ENCODE results near the gene PLEKHA7.

The PLEKHA7 gene

GRCh38 chr11:16770016-16770415 lies 244.2 kb downstream of the PLEKHA7 start:
- TF ChIP-seq TAF1 (IDR thresholded peaks at IDR 0.05; ENCODE audit: borderline replicate concordance, insufficient read depth, low read length) (no peak), POLR2AphosphoS5 (IDR thresholded peaks at IDR 0.05; ENCODE audit: low read depth, low read length) (no peak), SIN3A (IDR thresholded peaks at IDR 0.05; ENCODE audit: borderline replicate concordance, insufficient read depth, low read length) (no peak), FOXP2 (optimal IDR thresholded peaks at IDR 0.05; ENCODE audit: borderline replicate concordance, extremely low read depth, extremely low read length, insufficient read depth) (no peak)
- TF ChIP-seq, protein P1, sequence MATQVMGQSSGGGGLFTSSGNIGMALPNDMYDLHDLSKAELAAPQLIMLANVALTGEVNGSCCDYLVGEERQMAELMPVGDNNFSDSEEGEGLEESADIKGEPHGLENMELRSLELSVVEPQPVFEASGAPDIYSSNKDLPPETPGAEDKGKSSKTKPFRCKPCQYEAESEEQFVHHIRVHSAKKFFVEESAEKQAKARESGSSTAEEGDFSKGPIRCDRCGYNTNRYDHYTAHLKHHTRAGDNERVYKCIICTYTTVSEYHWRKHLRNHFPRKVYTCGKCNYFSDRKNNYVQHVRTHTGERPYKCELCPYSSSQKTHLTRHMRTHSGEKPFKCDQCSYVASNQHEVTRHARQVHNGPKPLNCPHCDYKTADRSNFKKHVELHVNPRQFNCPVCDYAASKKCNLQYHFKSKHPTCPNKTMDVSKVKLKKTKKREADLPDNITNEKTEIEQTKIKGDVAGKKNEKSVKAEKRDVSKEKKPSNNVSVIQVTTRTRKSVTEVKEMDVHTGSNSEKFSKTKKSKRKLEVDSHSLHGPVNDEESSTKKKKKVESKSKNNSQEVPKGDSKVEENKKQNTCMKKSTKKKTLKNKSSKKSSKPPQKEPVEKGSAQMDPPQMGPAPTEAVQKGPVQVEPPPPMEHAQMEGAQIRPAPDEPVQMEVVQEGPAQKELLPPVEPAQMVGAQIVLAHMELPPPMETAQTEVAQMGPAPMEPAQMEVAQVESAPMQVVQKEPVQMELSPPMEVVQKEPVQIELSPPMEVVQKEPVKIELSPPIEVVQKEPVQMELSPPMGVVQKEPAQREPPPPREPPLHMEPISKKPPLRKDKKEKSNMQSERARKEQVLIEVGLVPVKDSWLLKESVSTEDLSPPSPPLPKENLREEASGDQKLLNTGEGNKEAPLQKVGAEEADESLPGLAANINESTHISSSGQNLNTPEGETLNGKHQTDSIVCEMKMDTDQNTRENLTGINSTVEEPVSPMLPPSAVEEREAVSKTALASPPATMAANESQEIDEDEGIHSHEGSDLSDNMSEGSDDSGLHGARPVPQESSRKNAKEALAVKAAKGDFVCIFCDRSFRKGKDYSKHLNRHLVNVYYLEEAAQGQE (IDR thresholded peaks at IDR 0.05; ENCODE audit: insufficient read depth in 1 of 2, low read depth in 2 of 2, low read length in 2 of 2): no peak

DNA sequence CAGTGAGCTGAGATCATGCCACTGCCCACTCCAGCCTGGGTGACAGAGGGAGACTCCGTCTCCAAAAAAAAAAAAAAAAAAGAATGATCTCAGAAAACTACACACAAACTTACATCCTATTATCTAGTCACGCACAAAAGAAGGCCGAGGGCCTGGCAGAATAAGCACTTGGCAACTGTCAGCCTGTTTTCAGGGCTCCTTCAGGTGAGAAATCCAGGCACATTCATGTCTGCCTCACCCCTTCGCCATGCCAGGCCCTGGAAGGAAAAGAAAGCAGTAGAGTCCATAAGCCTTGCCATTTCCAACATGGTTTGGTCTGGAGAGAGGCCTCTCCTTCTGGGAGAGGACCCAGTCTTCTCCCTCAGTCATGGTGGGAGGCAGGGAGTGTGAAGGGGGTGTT lies 244.8 kb downstream of the PLEKHA7 start:
- no peak for TF ChIP-seq SIN3A (IDR thresholded peaks at IDR 0.05; ENCODE audit: borderline replicate concordance, insufficient read depth, low read length)
- TF ChIP-seq TAF1 (IDR thresholded peaks at IDR 0.05; ENCODE audit: borderline replicate concordance, insufficient read depth, low read length): no peak
- no peak for TF ChIP-seq POLR2AphosphoS5 (IDR thresholded peaks at IDR 0.05; ENCODE audit: low read depth, low read length)
- TF ChIP-seq FOXP2 (optimal IDR thresholded peaks at IDR 0.05; ENCODE audit: borderline replicate concordance, extremely low read depth, extremely low read length, insufficient read depth): no peak
- TF ChIP-seq, protein P1 (IDR thresholded peaks at IDR 0.05; ENCODE audit: insufficient read depth in 1 of 2, low read depth in 2 of 2, low read length in 2 of 2): no peak

- TF ChIP-seq POLR2AphosphoS5 (IDR thresholded peaks at IDR 0.05; ENCODE audit: low read depth, low read length): no peak
- TF ChIP-seq, protein P1 (IDR thresholded peaks at IDR 0.05; ENCODE audit: insufficient read depth in 1 of 2, low read depth in 2 of 2, low read length in 2 of 2): no peak
- no peak for TF ChIP-seq FOXP2 (optimal IDR thresholded peaks at IDR 0.05; ENCODE audit: borderline replicate concordance, extremely low read depth, extremely low read length, insufficient read depth)
- TF ChIP-seq SIN3A (IDR thresholded peaks at IDR 0.05; ENCODE audit: borderline replicate concordance, insufficient read depth, low read length): no peak
- TF ChIP-seq TAF1 (IDR thresholded peaks at IDR 0.05; ENCODE audit: borderline replicate concordance, insufficient read depth, low read length): no peak
These were observed 246.3 kb downstream of the PLEKHA7 start for GRCh38 chr11:16767957-16768356.

- no peak for TF ChIP-seq POLR2AphosphoS5 (IDR thresholded peaks at IDR 0.05; ENCODE audit: low read depth, low read length)
- no peak for TF ChIP-seq SIN3A (IDR thresholded peaks at IDR 0.05; ENCODE audit: borderline replicate concordance, insufficient read depth, low read length)
- no peak for TF ChIP-seq FOXP2 (optimal IDR thresholded peaks at IDR 0.05; ENCODE audit: borderline replicate concordance, extremely low read depth, extremely low read length, insufficient read depth)
- no peak for TF ChIP-seq TAF1 (IDR thresholded peaks at IDR 0.05; ENCODE audit: borderline replicate concordance, insufficient read depth, low read length)
- TF ChIP-seq, protein P1 (IDR thresholded peaks at IDR 0.05; ENCODE audit: insufficient read depth in 1 of 2, low read depth in 2 of 2, low read length in 2 of 2): no peak
These were observed 247.1 kb downstream of the PLEKHA7 start for GRCh38 chr11:16767137-16767536.

DNA sequence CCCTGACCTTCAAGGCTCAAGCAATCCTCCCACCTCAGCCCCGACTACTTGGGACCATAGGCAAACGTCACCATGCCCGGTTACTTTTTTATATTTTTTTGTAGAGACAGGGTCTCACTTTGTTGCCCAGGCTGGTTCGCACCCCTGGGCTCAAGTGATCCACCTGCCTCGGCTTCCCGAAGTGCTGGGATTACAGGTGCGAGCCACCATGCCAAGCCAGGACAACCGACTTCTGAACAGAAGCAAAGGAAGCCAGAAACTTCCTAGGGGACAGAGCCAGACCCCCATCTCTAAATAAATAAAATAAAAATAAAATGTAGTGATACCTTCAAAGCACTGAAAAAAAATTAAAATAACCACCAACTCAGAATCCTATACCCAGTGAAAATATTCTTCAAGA lies 249.3 kb downstream of the PLEKHA7 start:
- TF ChIP-seq SIN3A (IDR thresholded peaks at IDR 0.05; ENCODE audit: borderline replicate concordance, insufficient read depth, low read length) (no peak), TAF1 (IDR thresholded peaks at IDR 0.05; ENCODE audit: borderline replicate concordance, insufficient read depth, low read length) (no peak), FOXP2 (optimal IDR thresholded peaks at IDR 0.05; ENCODE audit: borderline replicate concordance, extremely low read depth, extremely low read length, insufficient read depth) (no peak), POLR2AphosphoS5 (IDR thresholded peaks at IDR 0.05; ENCODE audit: low read depth, low read length) (no peak)
- TF ChIP-seq, protein P1 (IDR thresholded peaks at IDR 0.05; ENCODE audit: insufficient read depth in 1 of 2, low read depth in 2 of 2, low read length in 2 of 2): no peak

All from PFSK-1 (cell line).